ENCODE data around the gene IFT80. TPM values are rescaled to one million over a fixed set of nuclear protein-coding genes. Genes with fewer than 3 reads are reported as not detected.

The IFT80 gene
- total and polyA plus RNA-seq, 2 donors (not counting 1 experiment from before 2014, with no cell fraction given): 17.7 to 44.1 TPM

GRCh38 chr3:160217675-160218074 is 181.3 kb downstream of the IFT80 start:
- no peak overlapping the region for H3K27ac Mint-ChIP-seq

GRCh38 chr3:160213191-160213590 is 185.8 kb downstream of the IFT80 start:
- Mint-ChIP-seq H3K27me3 (peaks cover 26% of the 10 kb centered on the region), H3K9me3 (ENCODE audit: insufficient read depth) (no peaks in the 10 kb centered on the region), H3K27ac (no peak overlapping the region), H3K4me1 (no peaks in the 10 kb centered on the region), H3K4me3 (no peak overlapping the region)
- intact Hi-C loops (cut with micrococcal nuclease): no loop called here
- no peak overlapping the region for H3K4me2 ChIP-seq (replicated peaks; ENCODE audit: low read depth, low read length, poor library complexity, severe bottlenecking)
- WGBS (ENCODE audit: insufficient coverage): 73% methylated on average over 1 of the region's 1 CpG
- ChIA-PET POLR2A (no interaction called here), CTCF (no interaction called here)
- H4K20me1 ChIP-seq (ENCODE audit: control insufficient read depth, insufficient read depth, low read length, poor library complexity, severe bottlenecking): no peaks in the 10 kb centered on the region
- no peaks in the 10 kb centered on the region for H3K4me1 ChIP-seq (ENCODE audit: control insufficient read depth in 2 of 2, insufficient read depth in 2 of 2, low read length in 2 of 2)
- TF ChIP-seq CTCF (IDR thresholded peaks at IDR 0.05) (no peak), EZH2 (IDR thresholded peaks at IDR 0.05; ENCODE audit: borderline replicate concordance, insufficient read depth, low read depth, low read length, poor library complexity, severe bottlenecking) (no peak)
- no peaks in the 10 kb centered on the region for H3K79me2 ChIP-seq (ENCODE audit: control insufficient read depth, insufficient read depth, low read length)
- H3K36me3 ChIP-seq (replicated peaks in 1 of 2; ENCODE audit: control extremely low read depth in 1 of 2, control insufficient read depth in 1 of 2, extremely low read depth in 1 of 2, insufficient read depth in 2 of 2, low read length in 1 of 2): no peaks in the 10 kb centered on the region
- H2AFZ ChIP-seq (ENCODE audit: insufficient read depth, low read depth, low read length, poor library complexity, severe bottlenecking): no peak overlapping the region
- H3K27ac ChIP-seq (ENCODE audit: low read length in 2 of 2): no peak overlapping the region
- H3K27me3 ChIP-seq (replicated peaks in 1 of 4; ENCODE audit: control extremely low read depth in 1 of 4, control insufficient read depth in 3 of 4, insufficient read depth in 4 of 4, low read length in 3 of 4): peaks cover 0 to 11% (median 2%) of the 10 kb centered on the region in 4 experiments
- no peak for DNase-seq
- ATAC-seq (ENCODE audit: low read depth): no peak
- no peaks in the 10 kb centered on the region for H3K9me3 ChIP-seq (ENCODE audit: control extremely low read depth in 1 of 3, control insufficient read depth in 2 of 3, insufficient read depth in 1 of 3, low read length in 2 of 3)
- H3K9ac ChIP-seq (ENCODE audit: low read length): no peak overlapping the region
- H3K4me3 ChIP-seq (ENCODE audit: control extremely low read depth in 1 of 5, extremely low read depth in 1 of 5, insufficient read depth in 1 of 5, low read depth in 2 of 5, low read length in 4 of 5): no peak overlapping the region

More at GRCh38 chr3:160217675-160218074, 181.3 kb downstream of the IFT80 start:
- intact Hi-C loops (cut with micrococcal nuclease): no loop called here
- ATAC-seq (ENCODE audit: low read depth): no peak
- peaks cover 39% of the 10 kb centered on the region for H3K27me3 Mint-ChIP-seq
- no peaks in the 10 kb centered on the region for H3K4me1 Mint-ChIP-seq
- H4K20me1 ChIP-seq (ENCODE audit: control insufficient read depth, insufficient read depth, low read length, poor library complexity, severe bottlenecking): no peaks in the 10 kb centered on the region
- H3K9ac ChIP-seq (ENCODE audit: low read length): no peak overlapping the region
- no peak overlapping the region for H3K4me3 Mint-ChIP-seq
- no peaks in the 10 kb centered on the region for H3K36me3 ChIP-seq (replicated peaks in 1 of 2; ENCODE audit: control extremely low read depth in 1 of 2, control insufficient read depth in 1 of 2, extremely low read depth in 1 of 2, insufficient read depth in 2 of 2, low read length in 1 of 2)
- no peak for DNase-seq
- H3K27ac ChIP-seq (ENCODE audit: low read length in 2 of 2): no peak overlapping the region
- POLR2A ChIA-PET: no interaction called here
- CTCF ChIA-PET: interaction anchor here (1.0 to 1.2 kb wide), 2 partner anchors 196 to 333 kb away, joined by 3 read pairs; no protein-coding TSS in a partner anchor
- H2AFZ ChIP-seq (ENCODE audit: insufficient read depth, low read depth, low read length, poor library complexity, severe bottlenecking): no peak overlapping the region
- H3K4me1 ChIP-seq (ENCODE audit: control insufficient read depth in 2 of 2, insufficient read depth in 2 of 2, low read length in 2 of 2): no peaks in the 10 kb centered on the region
- H3K9me3 Mint-ChIP-seq (ENCODE audit: insufficient read depth): no peaks in the 10 kb centered on the region
- H3K27me3 ChIP-seq (replicated peaks in 1 of 4; ENCODE audit: control extremely low read depth in 1 of 4, control insufficient read depth in 3 of 4, insufficient read depth in 4 of 4, low read length in 3 of 4): peaks cover 0 to 16% (median 8%) of the 10 kb centered on the region in 4 experiments
- no peaks in the 10 kb centered on the region for H3K79me2 ChIP-seq (ENCODE audit: control insufficient read depth, insufficient read depth, low read length)
- no peak overlapping the region for H3K4me2 ChIP-seq (replicated peaks; ENCODE audit: low read depth, low read length, poor library complexity, severe bottlenecking)
- H3K9me3 ChIP-seq (ENCODE audit: control extremely low read depth in 1 of 3, control insufficient read depth in 2 of 3, insufficient read depth in 1 of 3, low read length in 2 of 3): no peaks in the 10 kb centered on the region
- TF ChIP-seq EZH2 (IDR thresholded peaks at IDR 0.05; ENCODE audit: borderline replicate concordance, insufficient read depth, low read depth, low read length, poor library complexity, severe bottlenecking): no peak
- TF ChIP-seq CTCF (IDR thresholded peaks at IDR 0.05): no peak
- WGBS (ENCODE audit: insufficient coverage): 88% methylated on average over 1 of the region's 4 CpGs
- no peak overlapping the region for H3K4me3 ChIP-seq (ENCODE audit: control extremely low read depth in 1 of 5, extremely low read depth in 1 of 5, insufficient read depth in 1 of 5, low read depth in 2 of 5, low read length in 4 of 5)
